Prostate gland (tissue), 2 donors: ENCODE data around the gene NKG7. TPM values are rescaled to one million over a fixed set of nuclear protein-coding genes. Genes with fewer than 3 reads are reported as not detected.

Source experiments
- DNase-seq: peaks from one replicate; pipeline ENCODE4 v3.0.0-alpha.2; 2019; ENCODE audit warnings: low spot score
- H3K27ac ChIP-seq, 2 donors: fragments of 200-600 bp; sonication (generic); 2 replicates each; pipeline ENCODE4 v1.5.1; 2017 to 2019
- H3K27me3 ChIP-seq: fragments of 200-600 bp; sonication (generic); replicated peaks from 2 replicates; pipeline ENCODE4 v1.5.1; 2019; ENCODE audit not compliant: insufficient read depth
- H3K36me3 ChIP-seq, 2 donors: fragments of 200-600 bp; sonication (generic); 1 replicate in 1 of 2; 2 replicates in 1 of 2; pipeline versions ENCODE4 v1.5.1 to v1.8.1; 2017 to 2019
- H3K4me1 ChIP-seq: fragments of 200-600 bp; sonication (generic); replicated peaks from 2 replicates; pipeline ENCODE4 v1.5.1; 2019
- H3K4me3 ChIP-seq, 2 donors: fragments of 200-600 bp; sonication (generic); 2 replicates each; pipeline ENCODE4 v1.5.1; 2017 to 2019
- H3K9me3 ChIP-seq: fragments of 200-600 bp; sonication (generic); 2 replicates; pipeline ENCODE4 v1.5.1; 2017
- POLR2A ChIP-seq: fragments of 450-650 bp; IDR thresholded peaks from one replicate; pipeline ENCODE4 v1.6.1; 2016; ENCODE audit warnings: antibody characterized with exemption, mild to moderate bottlenecking
- POLR2AphosphoS5 ChIP-seq: sonication (generic); formaldehyde crosslinking; IDR thresholded peaks from one replicate; pipeline ENCODE4 v1.6.1; 2017; ENCODE audit warnings: antibody characterized with exemption
- WGBS: methylation state at CpG from one replicate; pipeline ENCODE4 v1.1.5; 2018; 5-methylcytosine and 5-hydroxymethylcytosine counted together
- intact Hi-C: fragments of 100-400 bp; cut with DNase I; formaldehyde crosslinking; loops from one replicate; pipeline ENCODE4 v1.14.2; 2022
- total RNA-seq, 2 donors: library from RNA; depleted of rRNA; stranded (reverse); fragments of >200 nt; gene quantifications; one replicate each; pipeline ENCODE4 v1.1.0, GENCODE V29; 2016
- TF ChIP-seq, protein P1 (sequence below), 4 experiments: fragments of 200-600 bp in 2 of 4; fragments of 450-650 bp in 2 of 4; sonication (generic) in 2 of 4; IDR thresholded peaks; 1 replicate in 3 of 4; 2 replicates in 1 of 4; pipeline ENCODE4 v1.5.1; 2016 to 2019; ENCODE audit warnings: antibody characterized with exemption in 4 of 4, mild to moderate bottlenecking in 2 of 4, moderate library complexity in 2 of 4

NKG7 gene
- total RNA-seq, 2 donors from 2014 or later: 1.8 TPM; not detected in 1

DNA sequence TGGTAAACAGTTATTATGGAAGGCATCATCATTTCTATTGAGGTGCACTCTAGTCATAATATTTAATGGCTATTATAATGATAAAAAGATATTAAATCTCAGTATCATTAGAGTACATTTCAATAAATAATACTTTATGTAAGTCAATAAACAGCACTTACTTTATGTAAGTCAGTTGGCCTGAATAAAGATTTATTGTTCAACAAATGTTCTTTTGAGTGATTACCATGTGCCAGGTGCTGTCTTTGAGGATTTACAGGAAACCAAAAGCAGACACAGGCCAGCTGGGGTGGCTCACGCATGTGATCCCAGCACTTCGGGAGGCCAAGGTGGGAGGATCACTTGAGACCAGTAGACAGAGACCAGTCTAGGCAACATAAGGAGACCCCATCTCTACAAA is 5.0 kb upstream of the NKG7 start:
- DNase-seq: no peak
- H3K36me3 ChIP-seq: no peaks in the 10 kb centered on the region
- H3K9me3 ChIP-seq: no peaks in the 10 kb centered on the region
- no peaks in the 10 kb centered on the region for H3K27me3 ChIP-seq
- 86% methylated on average over 2 of the region's 2 CpGs for WGBS
- no peak overlapping the region for H3K27ac ChIP-seq
- no peaks in the 10 kb centered on the region for H3K4me1 ChIP-seq
- H3K4me3 ChIP-seq: no peak overlapping the region
- no peak for TF ChIP-seq POLR2AphosphoS5
- TF ChIP-seq, protein P1, sequence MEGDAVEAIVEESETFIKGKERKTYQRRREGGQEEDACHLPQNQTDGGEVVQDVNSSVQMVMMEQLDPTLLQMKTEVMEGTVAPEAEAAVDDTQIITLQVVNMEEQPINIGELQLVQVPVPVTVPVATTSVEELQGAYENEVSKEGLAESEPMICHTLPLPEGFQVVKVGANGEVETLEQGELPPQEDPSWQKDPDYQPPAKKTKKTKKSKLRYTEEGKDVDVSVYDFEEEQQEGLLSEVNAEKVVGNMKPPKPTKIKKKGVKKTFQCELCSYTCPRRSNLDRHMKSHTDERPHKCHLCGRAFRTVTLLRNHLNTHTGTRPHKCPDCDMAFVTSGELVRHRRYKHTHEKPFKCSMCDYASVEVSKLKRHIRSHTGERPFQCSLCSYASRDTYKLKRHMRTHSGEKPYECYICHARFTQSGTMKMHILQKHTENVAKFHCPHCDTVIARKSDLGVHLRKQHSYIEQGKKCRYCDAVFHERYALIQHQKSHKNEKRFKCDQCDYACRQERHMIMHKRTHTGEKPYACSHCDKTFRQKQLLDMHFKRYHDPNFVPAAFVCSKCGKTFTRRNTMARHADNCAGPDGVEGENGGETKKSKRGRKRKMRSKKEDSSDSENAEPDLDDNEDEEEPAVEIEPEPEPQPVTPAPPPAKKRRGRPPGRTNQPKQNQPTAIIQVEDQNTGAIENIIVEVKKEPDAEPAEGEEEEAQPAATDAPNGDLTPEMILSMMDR (IDR thresholded peaks at IDR 0.05): no peak
- no peak for TF ChIP-seq POLR2A
- intact Hi-C loops: no loop called here

DNA sequence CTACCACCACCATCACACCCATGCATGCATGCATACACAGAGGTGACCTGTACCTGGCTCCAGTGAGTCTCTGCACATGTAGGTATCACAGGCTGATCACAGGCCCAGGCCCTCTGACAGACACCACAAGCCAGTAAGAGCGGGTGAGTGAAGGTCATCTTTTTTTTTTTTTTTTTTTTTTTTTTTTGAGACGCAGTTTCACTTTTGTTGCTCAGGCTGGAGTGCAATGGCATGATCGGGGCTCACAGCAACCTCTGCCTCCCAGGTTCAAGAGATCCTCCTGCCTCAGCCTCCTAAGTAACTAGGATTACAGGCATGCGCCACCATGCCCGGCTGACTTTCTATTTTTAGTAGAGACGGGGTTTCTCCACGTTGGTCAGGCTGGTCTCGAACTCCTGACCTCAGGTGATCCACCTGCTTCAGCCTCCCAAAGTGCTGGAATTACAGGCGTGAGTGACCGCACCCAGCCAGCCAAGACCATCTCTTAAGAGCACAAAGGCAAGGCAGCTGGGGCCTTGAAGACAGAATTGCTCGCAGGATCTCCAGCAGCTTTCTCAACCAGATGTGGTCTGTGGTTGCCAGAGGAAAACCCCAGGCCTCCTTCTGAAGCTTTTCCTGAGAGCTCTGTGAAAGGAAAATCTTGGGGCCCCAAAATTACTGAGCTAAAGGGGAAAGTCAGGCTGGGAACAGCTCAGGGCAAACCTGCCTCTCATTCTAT is 3.2 kb upstream of the NKG7 start:
- H3K27ac ChIP-seq: no peak overlapping the region
- intact Hi-C loops: no loop called here
- TF ChIP-seq POLR2A: no peak
- TF ChIP-seq, protein P1 (IDR thresholded peaks at IDR 0.05): no peak
- TF ChIP-seq POLR2AphosphoS5: no peak
- no peaks in the 10 kb centered on the region for H3K4me1 ChIP-seq
- H3K4me3 ChIP-seq: no peak overlapping the region
- no peak for DNase-seq
- H3K9me3 ChIP-seq: no peaks in the 10 kb centered on the region
- H3K27me3 ChIP-seq: no peaks in the 10 kb centered on the region
- no peaks in the 10 kb centered on the region for H3K36me3 ChIP-seq
- WGBS: 69% methylated on average over 11 of the region's 11 CpGs

DNA sequence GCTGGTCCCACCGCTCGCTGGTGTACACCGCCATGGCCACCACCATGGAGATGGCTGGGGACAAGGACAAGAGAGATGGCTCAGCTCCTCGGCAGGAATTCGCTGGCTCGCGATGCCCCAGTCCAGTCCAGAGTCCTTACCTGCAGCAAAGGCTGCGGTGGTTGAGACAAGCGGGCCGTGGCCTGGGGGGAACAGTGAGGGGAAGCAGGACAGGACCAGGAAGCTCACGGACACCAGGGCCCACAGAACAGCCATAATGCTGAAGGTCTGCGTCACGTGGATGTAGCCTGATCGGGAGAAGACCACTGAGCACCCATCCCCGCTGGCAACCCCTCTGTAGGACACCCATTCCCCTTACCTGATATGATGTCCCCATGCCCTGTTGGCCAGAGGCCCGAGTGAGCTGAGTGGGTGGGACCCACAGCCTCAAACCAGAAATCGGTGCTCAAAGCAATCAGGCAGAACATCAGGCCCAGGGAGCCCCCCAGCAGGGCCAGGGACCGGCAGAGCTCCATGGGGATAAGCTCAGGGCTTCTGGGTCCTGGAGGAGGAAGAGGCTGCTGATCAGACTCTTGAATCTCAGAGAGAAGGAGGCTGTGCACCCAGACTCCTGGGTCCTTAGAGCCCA is 319 bp downstream of the NKG7 start:
- no peaks in the 10 kb centered on the region for H3K4me1 ChIP-seq
- no peaks in the 10 kb centered on the region for H3K36me3 ChIP-seq
- WGBS: 80% methylated on average over 18 of the region's 18 CpGs
- H3K9me3 ChIP-seq: no peaks in the 10 kb centered on the region
- TF ChIP-seq, protein P1 (IDR thresholded peaks at IDR 0.05): no peak
- no peak for TF ChIP-seq POLR2A
- TF ChIP-seq POLR2AphosphoS5: no peak
- no peak overlapping the region for H3K4me3 ChIP-seq
- H3K27me3 ChIP-seq: no peaks in the 10 kb centered on the region
- H3K27ac ChIP-seq: no peak overlapping the region
- intact Hi-C loops: no loop called here
- no peak for DNase-seq

DNA sequence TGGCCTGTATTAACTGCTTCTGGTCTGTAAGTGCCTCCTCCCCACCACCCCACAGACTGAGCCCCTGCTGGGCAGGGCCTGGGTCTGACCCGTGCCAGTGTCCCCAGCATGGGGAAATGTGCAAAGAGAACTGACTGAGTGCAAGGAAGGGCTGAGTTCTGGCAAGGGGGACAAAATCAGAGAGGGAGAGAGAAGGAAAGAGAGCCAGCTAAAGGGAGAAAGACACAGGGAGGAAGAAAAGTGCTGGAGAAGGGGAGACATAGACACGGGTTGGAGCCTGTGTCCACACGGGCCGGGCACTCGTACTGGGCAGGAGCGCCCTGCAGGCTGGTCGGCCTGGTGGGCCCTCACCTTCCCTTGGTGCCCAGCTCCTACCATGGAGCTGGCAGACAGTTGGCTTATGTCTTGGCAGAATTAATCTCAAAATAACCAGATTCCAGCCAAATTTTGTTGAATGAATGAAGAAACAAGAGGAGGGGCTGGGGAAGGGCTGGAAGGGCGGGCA is 1.2 kb downstream of the NKG7 start:
- H3K4me1 ChIP-seq: no peaks in the 10 kb centered on the region
- TF ChIP-seq POLR2A (no peak), POLR2AphosphoS5 (no peak)
- TF ChIP-seq, protein P1 (IDR thresholded peaks at IDR 0.05): no peak
- no peak overlapping the region for H3K27ac ChIP-seq
- no peak for DNase-seq
- no peaks in the 10 kb centered on the region for H3K27me3 ChIP-seq
- intact Hi-C loops: no loop called here
- H3K9me3 ChIP-seq: no peaks in the 10 kb centered on the region
- WGBS: 69% methylated on average over 8 of the region's 8 CpGs
- no peak overlapping the region for H3K4me3 ChIP-seq
- no peaks in the 10 kb centered on the region for H3K36me3 ChIP-seq

DNA sequence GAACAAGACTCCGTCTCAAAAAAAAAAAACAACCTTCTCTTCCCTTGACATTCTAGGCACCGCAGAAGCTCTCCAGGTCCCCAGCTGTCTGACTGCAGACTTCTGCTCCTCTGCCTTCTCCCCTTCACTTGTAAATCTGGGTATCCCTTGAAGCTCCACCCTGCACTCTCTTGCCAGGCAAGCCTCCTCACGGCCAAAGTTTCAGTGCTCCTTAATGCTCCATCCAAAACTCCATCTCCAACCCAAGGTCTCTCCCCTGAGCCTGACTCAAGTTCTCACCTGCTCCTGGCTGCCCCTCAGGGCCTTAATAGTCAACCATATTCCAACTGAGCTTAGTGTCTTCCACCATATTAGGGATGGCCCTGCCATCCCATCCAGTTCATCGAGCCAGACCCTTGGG is 2.2 kb downstream of the NKG7 start:
- WGBS: 68% methylated on average over 4 of the region's 4 CpGs
- no peaks in the 10 kb centered on the region for H3K4me1 ChIP-seq
- no peak overlapping the region for H3K4me3 ChIP-seq
- no peaks in the 10 kb centered on the region for H3K36me3 ChIP-seq
- no peak for DNase-seq
- TF ChIP-seq, protein P1 (IDR thresholded peaks at IDR 0.05): no peak
- no peak for TF ChIP-seq POLR2AphosphoS5
- no peak for TF ChIP-seq POLR2A
- H3K9me3 ChIP-seq: no peaks in the 10 kb centered on the region
- intact Hi-C loops: no loop called here
- no peak overlapping the region for H3K27ac ChIP-seq
- H3K27me3 ChIP-seq: no peaks in the 10 kb centered on the region
